Immature natural killer cell (primary cell): ENCODE measurements around the gene STK38L. TPM values are rescaled to one million over a fixed set of nuclear protein-coding genes. Genes with fewer than 3 reads are reported as not detected.

Experiments
- DNase-seq, 3 donors: peaks; one replicate each; pipeline ENCODE4 v3.0.0; 2022; ENCODE audit warnings: mixed read lengths in 1 of 3
- H3K27ac Mint-ChIP-seq, 6 donors: one replicate each; pipeline ENCODE4 v1.8.0; 2020; ENCODE audit warnings: mixed read lengths in 6 of 6, mild to moderate bottlenecking in 5 of 6, inconsistent platforms in 4 of 6, moderate library complexity in 3 of 6
- H3K27me3 Mint-ChIP-seq, 3 donors: one replicate each; pipeline ENCODE4 v1.8.0; 2020 to 2021; ENCODE audit warnings: low read depth in 3 of 3, mild to moderate bottlenecking in 3 of 3, mixed read lengths in 3 of 3, moderate library complexity in 3 of 3, inconsistent platforms in 1 of 3
- H3K36me3 Mint-ChIP-seq, 3 donors: one replicate each; pipeline ENCODE4 v1.8.0; 2020; ENCODE audit warnings: mixed read lengths in 3 of 3, inconsistent platforms in 2 of 3, mild to moderate bottlenecking in 2 of 3
- H3K4me1 Mint-ChIP-seq, 2 donors: one replicate each; pipeline ENCODE4 v1.8.0; 2020; ENCODE audit warnings: inconsistent platforms in 2 of 2, mild to moderate bottlenecking in 2 of 2, mixed read lengths in 2 of 2, moderate library complexity in 1 of 2
- H3K4me3 Mint-ChIP-seq, 5 donors: one replicate each; pipeline ENCODE4 v1.8.0; 2020; ENCODE audit warnings: mild to moderate bottlenecking in 5 of 5, mixed read lengths in 5 of 5, inconsistent platforms in 3 of 5, moderate library complexity in 3 of 5
- H3K9me3 Mint-ChIP-seq, 6 donors: one replicate each; pipeline ENCODE4 v1.8.0; 2020; ENCODE audit warnings: mild to moderate bottlenecking in 6 of 6, mixed read lengths in 6 of 6, inconsistent platforms in 4 of 6, moderate library complexity in 3 of 6
- polyA plus RNA-seq, 3 donors: library from polyadenylated mRNA; unstranded; fragments of 300-500 nt; fragmentation: Illumina TruSeq; gene quantifications; one replicate each; pipeline ENCODE4 v1.2.3, GENCODE V29; 2021

Gene STK38L
- polyA plus RNA-seq, 3 donors from 2014 or later = 9.7 to 12.4 (median 11.7) TPM

GRCh38 chr12:27330846-27331245 lies 86.8 kb downstream of the STK38L start:
- H3K27ac Mint-ChIP-seq = no peak overlapping the region
- peak overlapping the region in 1 of 5 donors; percentile 16 for H3K4me3 Mint-ChIP-seq
- H3K9me3 Mint-ChIP-seq = peaks cover 0 to 2% (median 0%) of the 10 kb centered on the region in 6 donors
- peaks cover 4 to 27% (median 17%) of the 10 kb centered on the region in 3 donors for H3K27me3 Mint-ChIP-seq
- H3K4me1 Mint-ChIP-seq = peaks cover 11 to 16% of the 10 kb centered on the region in 2 donors
- H3K36me3 Mint-ChIP-seq = peaks cover 6 to 14% (median 7%) of the 10 kb centered on the region in 3 donors
- DNase-seq = no peak

- H3K27ac Mint-ChIP-seq = no peak overlapping the region
- peaks cover 6 to 14% (median 7%) of the 10 kb centered on the region in 3 donors for H3K36me3 Mint-ChIP-seq
- H3K9me3 Mint-ChIP-seq = peaks cover 0 to 2% (median 0%) of the 10 kb centered on the region in 6 donors
- DNase-seq = no peak
- peaks cover 11 to 16% of the 10 kb centered on the region in 2 donors for H3K4me1 Mint-ChIP-seq
- peaks cover 4 to 27% (median 17%) of the 10 kb centered on the region in 3 donors for H3K27me3 Mint-ChIP-seq
- peak overlapping the region in 3 of 5 donors; percentile 22 to 75 (median 46) for H3K4me3 Mint-ChIP-seq
These were observed 87.3 kb downstream of the STK38L start for GRCh38 chr12:27331291-27331926.

- Mint-ChIP-seq H3K27ac (peak overlapping the region in 1 of 6 donors; percentile 37), H3K27me3 (peaks cover 4 to 27% (median 17%) of the 10 kb centered on the region in 3 donors), H3K4me1 (peaks cover 11 to 16% of the 10 kb centered on the region in 2 donors), H3K4me3 (peak overlapping the region; percentile 49 to 80 (median 75)), H3K9me3 (peaks cover 0 to 2% (median 0%) of the 10 kb centered on the region in 6 donors), H3K36me3 (peaks cover 6 to 10% (median 7%) of the 10 kb centered on the region in 3 donors)
- DNase-seq = no peak
These were observed 87.8 kb downstream of the STK38L start for GRCh38 chr12:27331927-27332324.

- peak overlapping the region in 1 of 6 donors; percentile 37 for H3K27ac Mint-ChIP-seq
- peaks cover 6 to 8% (median 6%) of the 10 kb centered on the region in 3 donors for H3K36me3 Mint-ChIP-seq
- H3K9me3 Mint-ChIP-seq = peaks cover 0 to 2% (median 0%) of the 10 kb centered on the region in 6 donors
- no peak for DNase-seq
- peaks cover 4 to 27% (median 17%) of the 10 kb centered on the region in 3 donors for H3K27me3 Mint-ChIP-seq
- H3K4me1 Mint-ChIP-seq = peaks cover 11 to 16% of the 10 kb centered on the region in 2 donors
- H3K4me3 Mint-ChIP-seq = peak overlapping the region; percentile 49 to 80 (median 75)
These were observed 88.3 kb downstream of the STK38L start for GRCh38 chr12:27332407-27332713.

- Mint-ChIP-seq H3K4me1 (peaks cover 11 to 16% of the 10 kb centered on the region in 2 donors), H3K27me3 (peaks cover 4 to 27% (median 17%) of the 10 kb centered on the region in 3 donors), H3K27ac (peak within 1 kb of the TSS in 1 of 6 donors; percentile 37), H3K9me3 (peaks cover 0 to 2% (median 0%) of the 10 kb centered on the region in 6 donors), H3K4me3 (peak within 1 kb of the TSS; percentile 77 to 85 (median 78)), H3K36me3 (peaks cover 1 to 3% (median 2%) of the 10 kb centered on the region in 3 donors)
- DNase-seq = peak; percentile 10 to 21 (median 18)
These were observed 88.8 kb downstream of the STK38L start, which contains the start of gene BMAL2 for GRCh38 chr12:27332714-27333402. Gene BMAL2, plus strand, starts transcription at chr12:27332836. Its CDS starts 237 bp downstream, at chr12:27333073.

- H3K4me3 Mint-ChIP-seq = peak overlapping the region; percentile 77 to 85 (median 78)
- no peaks in the 10 kb centered on the region for H3K36me3 Mint-ChIP-seq
- H3K4me1 Mint-ChIP-seq = peaks cover 11 to 16% of the 10 kb centered on the region in 2 donors
- peak; percentile 9 to 21 (median 16) for DNase-seq
- H3K27me3 Mint-ChIP-seq = peaks cover 4 to 27% (median 17%) of the 10 kb centered on the region in 3 donors
- H3K9me3 Mint-ChIP-seq = peaks cover 0 to 2% (median 0%) of the 10 kb centered on the region in 6 donors
- no peak overlapping the region for H3K27ac Mint-ChIP-seq
These were observed 89.4 kb downstream of the STK38L start for GRCh38 chr12:27333403-27334009.

- H3K36me3 Mint-ChIP-seq = no peaks in the 10 kb centered on the region
- H3K9me3 Mint-ChIP-seq = peaks cover 0 to 2% (median 0%) of the 10 kb centered on the region in 6 donors
- peak overlapping the region; percentile 61 to 85 (median 78) for H3K4me3 Mint-ChIP-seq
- no peak for DNase-seq
- peaks cover 11 to 16% of the 10 kb centered on the region in 2 donors for H3K4me1 Mint-ChIP-seq
- no peak overlapping the region for H3K27ac Mint-ChIP-seq
- H3K27me3 Mint-ChIP-seq = peaks cover 4 to 27% (median 17%) of the 10 kb centered on the region in 3 donors
These were observed 90.1 kb downstream of the STK38L start for GRCh38 chr12:27334042-27334720.

- Mint-ChIP-seq H3K27me3 (peaks cover 4 to 26% (median 17%) of the 10 kb centered on the region in 3 donors), H3K4me3 (no peak overlapping the region), H3K27ac (no peak overlapping the region), H3K36me3 (no peaks in the 10 kb centered on the region), H3K4me1 (peaks cover 11 to 16% of the 10 kb centered on the region in 2 donors), H3K9me3 (peaks cover 0 to 2% (median 0%) of the 10 kb centered on the region in 6 donors)
- no peak for DNase-seq
These were observed 90.6 kb downstream of the STK38L start for GRCh38 chr12:27334721-27335082.

- H3K4me1 Mint-ChIP-seq = peaks cover 11 to 16% of the 10 kb centered on the region in 2 donors
- no peaks in the 10 kb centered on the region for H3K36me3 Mint-ChIP-seq
- no peak overlapping the region for H3K27ac Mint-ChIP-seq
- no peak for DNase-seq
- peaks cover 4 to 24% (median 19%) of the 10 kb centered on the region in 3 donors for H3K27me3 Mint-ChIP-seq
- H3K4me3 Mint-ChIP-seq = no peak overlapping the region
- no peaks in the 10 kb centered on the region for H3K9me3 Mint-ChIP-seq
These were observed 91.5 kb downstream of the STK38L start for GRCh38 chr12:27335364-27336281.

GRCh38 chr12:27336282-27336653 lies 92.2 kb downstream of the STK38L start:
- peaks cover 11 to 16% of the 10 kb centered on the region in 2 donors for H3K4me1 Mint-ChIP-seq
- no peak for DNase-seq
- H3K36me3 Mint-ChIP-seq = no peaks in the 10 kb centered on the region
- H3K4me3 Mint-ChIP-seq = no peak overlapping the region
- peaks cover 4 to 25% (median 19%) of the 10 kb centered on the region in 3 donors for H3K27me3 Mint-ChIP-seq
- H3K9me3 Mint-ChIP-seq = no peaks in the 10 kb centered on the region
- H3K27ac Mint-ChIP-seq = no peak overlapping the region

- Mint-ChIP-seq H3K9me3 (no peaks in the 10 kb centered on the region), H3K4me1 (peaks cover 8 to 13% of the 10 kb centered on the region in 2 donors), H3K27me3 (peaks cover 3 to 19% (median 15%) of the 10 kb centered on the region in 3 donors), H3K27ac (no peak overlapping the region), H3K36me3 (no peaks in the 10 kb centered on the region), H3K4me3 (no peak overlapping the region)
- no peak for DNase-seq
These were observed 93.3 kb downstream of the STK38L start for GRCh38 chr12:27337376-27337775.

- Mint-ChIP-seq H3K36me3 (no peaks in the 10 kb centered on the region), H3K9me3 (no peaks in the 10 kb centered on the region), H3K4me1 (peaks cover 5 to 8% of the 10 kb centered on the region in 2 donors), H3K27ac (no peak overlapping the region), H3K4me3 (no peak overlapping the region), H3K27me3 (peaks cover 3 to 16% (median 15%) of the 10 kb centered on the region in 3 donors)
- DNase-seq = no peak
These were observed 94.4 kb downstream of the STK38L start for GRCh38 chr12:27338473-27338872.
